ENCODE data around the gene INTS11. TPM values are rescaled to one million over a fixed set of nuclear protein-coding genes. Genes with fewer than 3 reads are reported as not detected.

INTS11 gene
- total and polyA plus RNA-seq, 2 donors from 2014 or later, result 73.6 to 100 TPM

- FAIRE-seq, result no peak
- intact Hi-C loops (cut with DNase I), result no loop called here
- TF ChIP-seq CTCF (IDR thresholded peaks at IDR 0.05; ENCODE audit: borderline replicate concordance, extremely low read depth, insufficient read depth), result no peak
- peaks cover 0 to 23% (median 2%) of the 10 kb centered on the region in 3 donors for H3K4me1 ChIP-seq (ENCODE audit: control insufficient read depth in 2 of 3, insufficient read depth in 2 of 3, low read depth in 1 of 3, low read length in 3 of 3)
- no peaks in the 10 kb centered on the region for H3K27me3 ChIP-seq (ENCODE audit: control insufficient read depth, insufficient read depth, low read length)
- H3K27ac ChIP-seq (ENCODE audit: low read depth in 2 of 2, low read length in 2 of 2), result peak overlapping the region in 1 of 2 donors; percentile 43
- peak overlapping the region in 2 of 3 donors; percentile 20 to 55 for H3K4me3 ChIP-seq (ENCODE audit: low read length in 3 of 3)
- no peaks in the 10 kb centered on the region for H3K36me3 ChIP-seq (ENCODE audit: control insufficient read depth in 2 of 3, insufficient read depth in 3 of 3, low read length in 3 of 3)
- H3K9ac ChIP-seq (ENCODE audit: low read length in 3 of 3), result no peak overlapping the region
- DNase-seq, result peak in 2 of 5 donors; percentile 65 to 78
- H3K9me3 ChIP-seq (ENCODE audit: control insufficient read depth in 2 of 3, insufficient read depth in 1 of 3, low read length in 3 of 3), result no peaks in the 10 kb centered on the region
Measured at GRCh38 chr1:1356796-1357401, 32.4 kb upstream of the INTS11 start.

- Histone ChIP-seq H3K9me3 (ENCODE audit: control insufficient read depth in 2 of 3, insufficient read depth in 1 of 3, low read length in 3 of 3) (no peaks in the 10 kb centered on the region), H3K4me3 (ENCODE audit: low read length in 3 of 3) (peak overlapping the region in 1 of 3 donors; percentile 55), H3K9ac (ENCODE audit: low read length in 3 of 3) (no peak overlapping the region), H3K27me3 (ENCODE audit: control insufficient read depth, insufficient read depth, low read length) (no peaks in the 10 kb centered on the region), H3K27ac (ENCODE audit: low read depth in 2 of 2, low read length in 2 of 2) (no peak overlapping the region), H3K36me3 (ENCODE audit: control insufficient read depth in 2 of 3, insufficient read depth in 3 of 3, low read length in 3 of 3) (no peaks in the 10 kb centered on the region), H3K4me1 (ENCODE audit: control insufficient read depth in 2 of 3, insufficient read depth in 2 of 3, low read depth in 1 of 3, low read length in 3 of 3) (peaks cover 0 to 25% (median 0%) of the 10 kb centered on the region in 3 donors)
- FAIRE-seq (no peak), DNase-seq (peak in 2 of 5 donors; percentile 77 to 80)
- TF ChIP-seq CTCF (IDR thresholded peaks at IDR 0.05; ENCODE audit: borderline replicate concordance, extremely low read depth, insufficient read depth), result no peak
- intact Hi-C loops (cut with DNase I), result no loop called here
Measured at GRCh38 chr1:1356166-1356795, 31.8 kb upstream of the INTS11 start.

- Histone ChIP-seq H3K36me3 (ENCODE audit: control insufficient read depth in 2 of 3, insufficient read depth in 3 of 3, low read length in 3 of 3) (no peaks in the 10 kb centered on the region), H3K9me3 (ENCODE audit: control insufficient read depth in 2 of 3, insufficient read depth in 1 of 3, low read length in 3 of 3) (no peaks in the 10 kb centered on the region), H3K9ac (ENCODE audit: low read length in 3 of 3) (no peak overlapping the region), H3K27me3 (ENCODE audit: control insufficient read depth, insufficient read depth, low read length) (no peaks in the 10 kb centered on the region), H3K27ac (ENCODE audit: low read depth in 2 of 2, low read length in 2 of 2) (no peak overlapping the region), H3K4me1 (ENCODE audit: control insufficient read depth in 2 of 3, insufficient read depth in 2 of 3, low read depth in 1 of 3, low read length in 3 of 3) (peaks cover 0 to 18% (median 0%) of the 10 kb centered on the region in 3 donors), H3K4me3 (ENCODE audit: low read length in 3 of 3) (no peak overlapping the region)
- intact Hi-C loops (cut with DNase I), result no loop called here
- no peak for FAIRE-seq
- no peak for TF ChIP-seq CTCF (IDR thresholded peaks at IDR 0.05; ENCODE audit: borderline replicate concordance, extremely low read depth, insufficient read depth)
- peak; percentile 68 to 87 (median 82) for DNase-seq
Measured at GRCh38 chr1:1355416-1355815, 31.0 kb upstream of the INTS11 start.
